Loucy (cell line): ENCODE measurements around the gene LIG1.
A peak's percentile ranks its signal among the peaks of the same experiment; 100 is the strongest.

Experiments used
- H2AFZ ChIP-seq: fragments of 200-600 bp; sonication (generic); 2 replicates; pipeline ENCODE4 v1.6.0; 2016; ENCODE audit warnings: antibody characterized with exemption, mild to moderate bottlenecking, low read length, moderate library complexity
- H3F3A ChIP-seq: fragments of 200-600 bp; 2 replicates; pipeline ENCODE4 v1.6.0; 2016; ENCODE audit warnings: antibody characterized with exemption, low read depth, mild to moderate bottlenecking
- H3K27me3 ChIP-seq: fragments of 200-600 bp; sonication (generic); 2 replicates; pipeline ENCODE4 v1.6.1; 2014; ENCODE audit warnings: low read length, mild to moderate bottlenecking; ENCODE audit not compliant: insufficient read depth, poor library complexity, severe bottlenecking
- H3K36me3 ChIP-seq: fragments of 200-600 bp; sonication (generic); 2 replicates; pipeline ENCODE4 v1.6.1; 2016; ENCODE audit warnings: low read length; ENCODE audit not compliant: insufficient read depth
- H3K4me1 ChIP-seq: fragments of 200-600 bp; sonication (generic); 2 replicates; pipeline ENCODE4 v1.5.1; 2014; ENCODE audit warnings: low read length, mild to moderate bottlenecking; ENCODE audit not compliant: insufficient read depth, poor library complexity, severe bottlenecking
- H3K4me2 ChIP-seq: fragments of 200-600 bp; sonication (generic); 2 replicates; pipeline ENCODE4 v1.6.0; 2014; ENCODE audit warnings: antibody characterized with exemption, low read length, low read depth, mild to moderate bottlenecking; ENCODE audit not compliant: poor library complexity, severe bottlenecking
- H3K4me3 ChIP-seq: fragments of 200-600 bp; sonication (generic); 2 replicates; pipeline ENCODE4 v1.5.1; 2014; ENCODE audit warnings: low read length, mild to moderate bottlenecking, mixed read lengths; ENCODE audit not compliant: poor library complexity, severe bottlenecking
- H3K79me2 ChIP-seq: fragments of 200-600 bp; sonication (generic); 2 replicates; pipeline ENCODE4 v1.6.1; 2014; ENCODE audit warnings: low read length; ENCODE audit not compliant: insufficient read depth
- H3K9ac ChIP-seq: fragments of 200-600 bp; sonication (generic); 2 replicates; pipeline ENCODE4 v1.6.0; 2014; ENCODE audit warnings: mild to moderate bottlenecking, low read depth, low read length, moderate library complexity; ENCODE audit not compliant: poor library complexity, severe bottlenecking
- H3K9me2 ChIP-seq: fragments of 200-600 bp; sonication (generic); replicated peaks from 2 replicates; pipeline ENCODE4 v1.6.1; 2016; ENCODE audit warnings: low read depth, low read length, mixed read lengths
- H3K9me3 ChIP-seq: fragments of 200-600 bp; sonication (generic); 2 replicates; pipeline ENCODE4 v1.6.1; 2014; ENCODE audit warnings: mild to moderate bottlenecking, antibody characterized with exemption, low read length, low read depth; ENCODE audit not compliant: insufficient read depth
- H4K20me1 ChIP-seq: fragments of 200-600 bp; sonication (generic); 2 replicates; pipeline ENCODE4 v1.6.0; 2014; ENCODE audit warnings: antibody characterized with exemption, low read length, mild to moderate bottlenecking; ENCODE audit not compliant: insufficient read depth, poor library complexity, severe bottlenecking
- CTCF ChIP-seq: fragments of 200-600 bp; sonication (generic); conservative IDR thresholded peaks from 2 replicates; pipeline ENCODE4 v1.5.1; 2014; ENCODE audit warnings: mild to moderate bottlenecking, antibody characterized with exemption, low read length
- EZH2phosphoT487 ChIP-seq: fragments of 200-600 bp; IDR thresholded peaks from 2 replicates; pipeline ENCODE4 v1.6.1; 2018; ENCODE audit warnings: antibody characterized with exemption, mild to moderate bottlenecking, moderate library complexity, borderline replicate concordance

Gene LIG1

GRCh38 chr19:48170817-48171347 lies 738 bp upstream of the LIG1 start:
- peak overlapping the region; percentile 97 for H3K9ac ChIP-seq
- no peaks in the 10 kb centered on the region for H3K9me3 ChIP-seq
- no peaks in the 10 kb centered on the region for H3K36me3 ChIP-seq
- peaks cover 52% of the 10 kb centered on the region for H3K79me2 ChIP-seq
- peaks cover 7% of the 10 kb centered on the region; the same call in 1 of the 2 replicates for H3F3A ChIP-seq
- H3K9me2 ChIP-seq, result no peaks in the 10 kb centered on the region
- H3K4me2 ChIP-seq, result peak overlapping the region; percentile 98
- TF ChIP-seq EZH2phosphoT487 (no peak), CTCF (no peak)
- H2AFZ ChIP-seq, result peak overlapping the region; percentile 100
- H3K4me3 ChIP-seq, result peak overlapping the region; percentile 84
- no peaks in the 10 kb centered on the region for H3K27me3 ChIP-seq
- H3K4me1 ChIP-seq, result peaks cover 22% of the 10 kb centered on the region
- H4K20me1 ChIP-seq, result peaks cover 23% of the 10 kb centered on the region

- no peak for TF ChIP-seq EZH2phosphoT487
- Histone ChIP-seq H3K27me3 (no peaks in the 10 kb centered on the region), H3K4me1 (peaks cover 22% of the 10 kb centered on the region), H3K9me3 (no peaks in the 10 kb centered on the region), H3K9ac (peak overlapping the region; percentile 97), H3K36me3 (peaks cover 2% of the 10 kb centered on the region; the same call in 1 of the 2 replicates), H2AFZ (no peak overlapping the region; the same call in 1 of the 2 replicates), H3K79me2 (peaks cover 62% of the 10 kb centered on the region), H4K20me1 (peaks cover 23% of the 10 kb centered on the region), H3K9me2 (no peaks in the 10 kb centered on the region), H3K4me2 (peak overlapping the region; percentile 98), H3F3A (peaks cover 7% of the 10 kb centered on the region; the same call in 1 of the 2 replicates), H3K4me3 (peak overlapping the region; percentile 84)
These were observed 586 bp downstream of the LIG1 start for GRCh38 chr19:48169578-48169938.

DNA sequence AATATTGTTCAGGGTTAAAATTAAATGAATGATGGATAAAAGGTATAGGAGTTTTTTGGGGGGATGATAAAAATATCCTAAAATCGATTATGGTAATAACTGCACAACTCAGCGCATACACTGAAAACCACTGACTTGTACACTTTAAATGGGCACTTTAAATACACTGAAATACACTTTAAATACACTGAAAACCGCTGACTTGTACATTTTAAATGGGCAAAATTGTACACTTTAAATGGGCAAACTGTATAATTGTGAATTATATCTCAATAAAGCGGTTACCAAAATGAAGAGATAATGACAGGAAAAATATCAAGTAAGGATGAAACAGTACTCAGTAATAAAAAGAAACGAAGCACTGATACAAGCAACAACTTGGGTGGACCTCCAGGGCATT lies 1.5 kb downstream of the LIG1 start:
- peak overlapping the region; percentile 98 for H3K4me2 ChIP-seq
- H3K9me2 ChIP-seq, result no peaks in the 10 kb centered on the region
- H3K4me3 ChIP-seq, result peak overlapping the region; percentile 84
- H3F3A ChIP-seq, result peaks cover 7% of the 10 kb centered on the region; the same call in 1 of the 2 replicates
- H3K79me2 ChIP-seq, result peaks cover 71% of the 10 kb centered on the region
- no peaks in the 10 kb centered on the region for H3K9me3 ChIP-seq
- peaks cover 9% of the 10 kb centered on the region; the same call in 1 of the 2 replicates for H3K36me3 ChIP-seq
- H2AFZ ChIP-seq, result no peak overlapping the region
- TF ChIP-seq CTCF (no peak), EZH2phosphoT487 (no peak)
- no peaks in the 10 kb centered on the region for H3K27me3 ChIP-seq
- H3K4me1 ChIP-seq, result peaks cover 22% of the 10 kb centered on the region
- peaks cover 23% of the 10 kb centered on the region for H4K20me1 ChIP-seq
- H3K9ac ChIP-seq, result peak overlapping the region; percentile 55

- no peaks in the 10 kb centered on the region for H3K9me3 ChIP-seq
- H2AFZ ChIP-seq, result no peak overlapping the region
- no peak overlapping the region for H3K4me2 ChIP-seq
- no peaks in the 10 kb centered on the region for H3K27me3 ChIP-seq
- H3K36me3 ChIP-seq, result peaks cover 62% of the 10 kb centered on the region
- H3K4me3 ChIP-seq, result no peak overlapping the region
- TF ChIP-seq EZH2phosphoT487 (no peak), CTCF (no peak)
- H3K9me2 ChIP-seq, result no peaks in the 10 kb centered on the region
- H3K4me1 ChIP-seq, result no peaks in the 10 kb centered on the region
- no peak overlapping the region for H3K9ac ChIP-seq
- no peaks in the 10 kb centered on the region for H3K79me2 ChIP-seq
- H3F3A ChIP-seq, result no peaks in the 10 kb centered on the region
- peaks cover 4% of the 10 kb centered on the region for H4K20me1 ChIP-seq
These were observed 11.8 kb downstream of the LIG1 start for GRCh38 chr19:48158210-48158790.
